SK-N-SH (cell line): ENCODE data around the gene TSC22D2. TPM values are rescaled to one million over a fixed set of nuclear protein-coding genes. Genes with fewer than 3 reads are reported as not detected.

Source experiments
- CTCF ChIA-PET: fragments of 300-600, 350-600 bp; formaldehyde crosslinking; extraction: SDS; loops from one replicate; lab custom pipeline; 2021; lab: Yijun Ruan, JAX
- POLR2A ChIA-PET: fragments of 350-600 bp; sonication (Branson Sonifier 250); formaldehyde crosslinking; extraction: SDS; loops from one replicate; lab custom pipeline; 2020; ENCODE audit warnings: antibody characterized with exemption, inconsistent platforms; lab: Yijun Ruan, JAX
- DNase-seq: peaks from one replicate; pipeline ENCODE4 v3.0.0; 2012
- H2AFZ ChIP-seq: fragments of 200-600 bp; sonication (generic); 2 replicates; pipeline ENCODE4 v1.8.1; 2016; ENCODE audit warnings: antibody characterized with exemption, mild to moderate bottlenecking, low read depth
- H3F3A ChIP-seq: fragments of 200-600 bp; sonication (generic); replicated peaks from 2 replicates; pipeline ENCODE3; 2016; ENCODE audit warnings: antibody characterized with exemption, mild to moderate bottlenecking; ENCODE audit not compliant: insufficient read depth
- H3K27ac ChIP-seq, 2 experiments: fragments of 200-500 bp in 1 of 2; fragments of 200-600 bp in 1 of 2; sonication (Bioruptor generic) in 1 of 2; sonication (generic), shearing (Covaris generic) in 1 of 2; 2 replicates each; pipeline versions ENCODE4 v1.5.1 to v1.6.1; 2014 to 2016; ENCODE audit warnings: low read depth in 2 of 2, inconsistent platforms in 1 of 2, low read length in 1 of 2, mild to moderate bottlenecking in 1 of 2, mixed read lengths in 1 of 2
- H3K27me3 ChIP-seq: fragments of 200-600 bp; sonication (generic), shearing (Covaris generic); 2 replicates; pipeline ENCODE4 v1.6.1; 2016; ENCODE audit warnings: mixed run types; ENCODE audit not compliant: insufficient read depth
- H3K36me3 ChIP-seq, 2 experiments: fragments of 200-500 bp in 1 of 2; fragments of 200-600 bp in 1 of 2; sonication (Bioruptor generic) in 1 of 2; sonication (generic) in 1 of 2; replicated peaks in 1 of 2; 2 replicates each; pipeline versions ENCODE3 to v1.5.1; 2014 to 2016; ENCODE audit warnings: low read length in 1 of 2, mild to moderate bottlenecking in 1 of 2; ENCODE audit not compliant: insufficient read depth in 2 of 2, control insufficient read depth in 1 of 2
- H3K4me1 ChIP-seq, 2 experiments: fragments of 200-500 bp in 1 of 2; fragments of 200-600 bp in 1 of 2; sonication (Bioruptor generic) in 1 of 2; sonication (generic), shearing (Covaris generic) in 1 of 2; 2 replicates each; pipeline versions ENCODE4 v1.5.1 to v1.6.1; 2014 to 2016; ENCODE audit warnings: low read depth in 1 of 2, low read length in 1 of 2, mixed run types in 1 of 2; ENCODE audit not compliant: insufficient read depth in 2 of 2, control insufficient read depth in 1 of 2
- H3K4me2 ChIP-seq: fragments of 200-600 bp; sonication (generic), shearing (Covaris generic); 2 replicates; pipeline ENCODE4 v1.6.1; 2017; ENCODE audit warnings: mixed run types
- H3K4me3 ChIP-seq, 2 experiments: fragments of 200-500 bp in 1 of 2; fragments of 200-600 bp in 1 of 2; sonication (Bioruptor generic) in 1 of 2; sonication (generic), shearing (Covaris generic) in 1 of 2; 2 replicates each; pipeline versions ENCODE4 v1.5.1 to v1.8.1; 2014 to 2016; ENCODE audit warnings: low read depth in 2 of 2, inconsistent platforms in 1 of 2, low read length in 1 of 2, mild to moderate bottlenecking in 1 of 2, mixed read lengths in 1 of 2, moderate library complexity in 1 of 2
- H3K79me2 ChIP-seq: fragments of 200-600 bp; sonication (generic); 2 replicates; pipeline ENCODE4 v1.8.1; 2017; ENCODE audit warnings: mild to moderate bottlenecking; ENCODE audit not compliant: insufficient read depth
- H3K9ac ChIP-seq: fragments of 200-600 bp; sonication (generic); 2 replicates; pipeline ENCODE4 v1.6.1; 2017; ENCODE audit warnings: mixed run types
- H3K9me2 ChIP-seq: fragments of 200-600 bp; sonication (generic); 2 replicates; pipeline ENCODE4 v1.6.1; 2017; ENCODE audit warnings: mixed run types
- H3K9me3 ChIP-seq: fragments of 200-600 bp; sonication (generic); 2 replicates; pipeline ENCODE4 v1.6.1; 2017; ENCODE audit warnings: mixed run types, mild to moderate bottlenecking, moderate library complexity
- H4K20me1 ChIP-seq: fragments of 200-600 bp; sonication (generic); 2 replicates; pipeline ENCODE4 v1.6.1; 2017; ENCODE audit warnings: mild to moderate bottlenecking, mixed run types; ENCODE audit not compliant: insufficient read depth
- EP300 ChIP-seq, 2 experiments: IDR thresholded peaks; 2 replicates each; pipeline versions ENCODE4 v1.4.0 to v1.6.1; 2012; ENCODE audit warnings: borderline replicate concordance in 1 of 2, low read depth in 1 of 2, low read length in 1 of 2
- GABPA ChIP-seq: IDR thresholded peaks from 2 replicates; pipeline ENCODE4 v1.4.0; 2012; ENCODE audit warnings: low read depth, mild to moderate bottlenecking
- GATA2 ChIP-seq: sonication (generic); formaldehyde crosslinking; IDR thresholded peaks from 2 replicates; pipeline ENCODE4 v1.5.0; 2020; ENCODE audit warnings: mild to moderate bottlenecking, missing genetic modification reagents
- MAX ChIP-seq: IDR thresholded peaks from 2 replicates; pipeline ENCODE4 v1.4.0; 2012; ENCODE audit warnings: low read depth
- PBX3 ChIP-seq: IDR thresholded peaks from 2 replicates; pipeline ENCODE4; 2012
- POLR2AphosphoS5 ChIP-seq: IDR thresholded peaks from 2 replicates; pipeline ENCODE4 v1.6.1; 2012; ENCODE audit warnings: low read depth, low read length
- RAD21 ChIP-seq: IDR thresholded peaks from 2 replicates; pipeline ENCODE4 v1.6.1; 2012; ENCODE audit warnings: mild to moderate bottlenecking, low read length
- RCOR1 ChIP-seq: fragments of 150-350 bp; IDR thresholded peaks from 2 replicates; pipeline ENCODE4 v1.6.1; 2017; ENCODE audit warnings: antibody characterized with exemption, low read length
- RFX5 ChIP-seq: IDR thresholded peaks from 2 replicates; pipeline ENCODE4 v1.6.1; 2012; ENCODE audit warnings: mild to moderate bottlenecking, improper control_type of control experiment, low read length
- SIN3A ChIP-seq: IDR thresholded peaks from 2 replicates; pipeline ENCODE4 v1.6.1; 2012; ENCODE audit warnings: low read depth, mild to moderate bottlenecking, low read length, moderate library complexity, borderline replicate concordance
- TEAD4 ChIP-seq: IDR thresholded peaks from 2 replicates; pipeline ENCODE4 v1.4.0; 2012; ENCODE audit warnings: mild to moderate bottlenecking, borderline replicate concordance; ENCODE audit not compliant: insufficient read depth
- USF2 ChIP-seq: fragments of 150-350 bp; IDR thresholded peaks from 2 replicates; pipeline ENCODE4 v1.6.1; 2017; ENCODE audit warnings: antibody characterized with exemption, low read length, low read depth, borderline replicate concordance
- ZBTB33 ChIP-seq: IDR thresholded peaks from 2 replicates; pipeline ENCODE4 v1.4.0; 2012; ENCODE audit warnings: low read depth, borderline replicate concordance
- WGBS: methylation state at CpG from one replicate; pipeline ENCODE4 v1.1.6; 2017; ENCODE audit warnings: low lambda C conversion rate; 5-methylcytosine and 5-hydroxymethylcytosine counted together
- polyA plus RNA-seq, 3 experiments: library from polyadenylated mRNA; depleted of rRNA; stranded (reverse); fragments of >200 nt; gene quantifications; 2 replicates each; pipeline ENCODE4 v1.2.3, GENCODE V29; 2012

The TSC22D2 gene
- polyA plus RNA-seq, 1 of the 3 experiments (the other 2 are of a cell fraction), result 4.8 TPM

GRCh38 chr3:150360966-150361365, 47.1 kb upstream of the TSC22D2 start:
- no peak overlapping the region for H3K27ac ChIP-seq
- WGBS, result 95% methylated on average over 3 of the region's 3 CpGs
- peaks cover 6% of the 10 kb centered on the region for H3F3A ChIP-seq
- no peaks in the 10 kb centered on the region for H3K36me3 ChIP-seq
- no peaks in the 10 kb centered on the region for H3K9me2 ChIP-seq
- H3K27me3 ChIP-seq, result no peaks in the 10 kb centered on the region
- H2AFZ ChIP-seq, result no peak overlapping the region
- no peak for TF ChIP-seq EP300 (IDR thresholded peaks at IDR 0.05; ENCODE audit: borderline replicate concordance in 1 of 2, low read depth in 1 of 2, low read length in 1 of 2)
- TF ChIP-seq GABPA, result no peak
- no peak overlapping the region for H3K9ac ChIP-seq
- no peaks in the 10 kb centered on the region for H3K9me3 ChIP-seq
- no peak overlapping the region for H3K4me3 ChIP-seq
- CTCF ChIA-PET, result interaction anchor here (1.1 to 1.3 kb wide), 2 partner anchors 45 to 134 kb away, joined by 3 read pairs; no protein-coding TSS in a partner anchor
- H3K79me2 ChIP-seq, result no peaks in the 10 kb centered on the region
- DNase-seq, result no peak
- no peaks in the 10 kb centered on the region for H3K4me1 ChIP-seq
- H4K20me1 ChIP-seq, result no peaks in the 10 kb centered on the region
- POLR2A ChIA-PET, result no interaction called here
- no peak overlapping the region for H3K4me2 ChIP-seq

- WGBS, result 86% methylated on average over 2 of the region's 2 CpGs
Observed at GRCh38 chr3:150362515-150363302, 45.4 kb upstream of the TSC22D2 start.

GRCh38 chr3:150363420-150363819, 44.7 kb upstream of the TSC22D2 start:
- Histone ChIP-seq H3K27ac (no peak overlapping the region), H3K27me3 (no peaks in the 10 kb centered on the region), H3K4me1 (no peaks in the 10 kb centered on the region), H3F3A (peaks cover 6% of the 10 kb centered on the region), H2AFZ (no peak overlapping the region), H3K4me3 (no peak overlapping the region), H3K9me3 (no peaks in the 10 kb centered on the region), H3K79me2 (no peaks in the 10 kb centered on the region), H3K9me2 (no peaks in the 10 kb centered on the region), H3K9ac (no peak overlapping the region), H3K36me3 (no peaks in the 10 kb centered on the region), H4K20me1 (no peaks in the 10 kb centered on the region), H3K4me2 (no peak overlapping the region)
- WGBS, result 89% methylated on average over 2 of the region's 2 CpGs
- CTCF ChIA-PET, result no interaction called here
- DNase-seq, result no peak
- POLR2A ChIA-PET, result no interaction called here
- TF ChIP-seq MAX (no peak), RFX5 (no peak), TEAD4 (no peak), GATA2 (CRISPR knock-in tag) (no peak), POLR2AphosphoS5 (no peak), USF2 (no peak), ZBTB33 (no peak), PBX3 (no peak), SIN3A (no peak)

More at GRCh38 chr3:150362515-150363302, 45.4 kb upstream of the TSC22D2 start:
- Histone ChIP-seq H3K36me3 (no peaks in the 10 kb centered on the region), H3K27me3 (no peaks in the 10 kb centered on the region), H3K9me3 (no peaks in the 10 kb centered on the region), H3K9me2 (no peaks in the 10 kb centered on the region), H3K79me2 (no peaks in the 10 kb centered on the region), H3F3A (peaks cover 6% of the 10 kb centered on the region), H3K4me2 (no peak overlapping the region), H2AFZ (no peak overlapping the region), H3K9ac (no peak overlapping the region), H3K4me3 (no peak overlapping the region), H4K20me1 (no peaks in the 10 kb centered on the region), H3K4me1 (no peaks in the 10 kb centered on the region), H3K27ac (no peak overlapping the region)
- TF ChIP-seq PBX3, result no peak
- no peak for TF ChIP-seq RFX5
- no peak for TF ChIP-seq GABPA
- TF ChIP-seq RAD21, result no peak
- TF ChIP-seq RCOR1, result no peak
- TF ChIP-seq EP300 (IDR thresholded peaks at IDR 0.05; ENCODE audit: borderline replicate concordance in 1 of 2, low read depth in 1 of 2, low read length in 1 of 2), result no peak
- POLR2A ChIA-PET, result no interaction called here
- no peak for DNase-seq
- CTCF ChIA-PET, result no interaction called here
